ENCODE results near the gene MAP3K6. TPM values are rescaled to one million over a fixed set of nuclear protein-coding genes. Genes with fewer than 3 reads are reported as not detected.

The MAP3K6 gene
- total and polyA plus RNA-seq, 9 donors: 5.1 to 45.9 (median 16.6) TPM

DNA sequence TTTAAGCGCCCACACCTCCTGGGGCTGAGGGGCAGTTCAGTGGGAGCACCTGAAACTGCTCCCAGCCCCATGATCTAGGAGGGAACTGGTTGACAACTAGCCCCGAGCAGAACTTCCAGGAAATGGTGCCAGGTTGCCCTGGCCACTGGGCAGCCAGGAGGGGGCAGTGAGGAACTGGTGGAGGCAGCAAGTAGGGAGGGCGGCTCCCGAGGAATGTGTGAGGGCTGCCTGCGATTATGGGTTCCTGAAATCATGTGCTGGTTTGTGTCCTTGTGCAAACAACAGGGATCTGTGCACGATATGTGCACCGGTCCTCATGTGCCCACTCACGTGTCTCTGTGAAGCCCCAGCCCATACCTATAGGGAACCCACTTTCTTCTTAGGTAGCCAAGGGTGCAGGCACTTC is 35.6 kb upstream of the MAP3K6 start:
- DNase-seq: peak; percentile 71 to 82 (median 72)
- intact Hi-C loops (cut with DNase I): loop anchor here (5.0 to 10.0 kb wide), 2 partner anchors 205 to 262 kb away; no protein-coding TSS in a partner anchor
- no peaks in the 10 kb centered on the region for H3K36me3 ChIP-seq
- TF ChIP-seq, protein P1, sequence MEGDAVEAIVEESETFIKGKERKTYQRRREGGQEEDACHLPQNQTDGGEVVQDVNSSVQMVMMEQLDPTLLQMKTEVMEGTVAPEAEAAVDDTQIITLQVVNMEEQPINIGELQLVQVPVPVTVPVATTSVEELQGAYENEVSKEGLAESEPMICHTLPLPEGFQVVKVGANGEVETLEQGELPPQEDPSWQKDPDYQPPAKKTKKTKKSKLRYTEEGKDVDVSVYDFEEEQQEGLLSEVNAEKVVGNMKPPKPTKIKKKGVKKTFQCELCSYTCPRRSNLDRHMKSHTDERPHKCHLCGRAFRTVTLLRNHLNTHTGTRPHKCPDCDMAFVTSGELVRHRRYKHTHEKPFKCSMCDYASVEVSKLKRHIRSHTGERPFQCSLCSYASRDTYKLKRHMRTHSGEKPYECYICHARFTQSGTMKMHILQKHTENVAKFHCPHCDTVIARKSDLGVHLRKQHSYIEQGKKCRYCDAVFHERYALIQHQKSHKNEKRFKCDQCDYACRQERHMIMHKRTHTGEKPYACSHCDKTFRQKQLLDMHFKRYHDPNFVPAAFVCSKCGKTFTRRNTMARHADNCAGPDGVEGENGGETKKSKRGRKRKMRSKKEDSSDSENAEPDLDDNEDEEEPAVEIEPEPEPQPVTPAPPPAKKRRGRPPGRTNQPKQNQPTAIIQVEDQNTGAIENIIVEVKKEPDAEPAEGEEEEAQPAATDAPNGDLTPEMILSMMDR (IDR thresholded peaks at IDR 0.05): peak in 2 of 3 donors; percentile 37 to 48
- no peak for TF ChIP-seq POLR2A (IDR thresholded peaks at IDR 0.05)
- peaks cover 6% of the 10 kb centered on the region for H3K4me1 ChIP-seq (ENCODE audit: insufficient read depth)
- H3K4me3 ChIP-seq: no peak overlapping the region
- no peaks in the 10 kb centered on the region for H3K27me3 ChIP-seq
- WGBS, 3 donors: 22 to 26% (median 25%) methylated on average over 8 of the region's 8 CpGs
- H3K27ac ChIP-seq: peak overlapping the region in 1 of 2 donors; percentile 55
- H3K9me3 ChIP-seq: no peaks in the 10 kb centered on the region

DNA sequence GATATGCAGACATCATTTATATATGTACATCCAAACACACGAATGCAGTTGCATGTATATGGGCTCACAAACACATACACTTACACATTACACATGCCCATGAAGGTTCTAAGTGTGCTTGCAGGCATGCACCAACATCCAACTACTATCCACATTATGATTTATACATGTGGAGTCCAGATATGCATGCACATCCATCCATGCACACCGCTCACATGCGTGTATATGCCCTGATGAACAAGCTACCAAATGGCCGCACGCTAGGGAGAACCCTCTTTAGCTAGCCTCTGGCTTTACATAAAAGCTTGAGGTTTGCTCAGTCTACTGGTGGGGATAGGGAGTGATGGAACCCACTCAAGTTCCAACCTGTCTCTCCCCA is 34.2 kb upstream of the MAP3K6 start:
- H3K9me3 ChIP-seq: no peaks in the 10 kb centered on the region
- no peak overlapping the region for H3K27ac ChIP-seq
- H3K4me1 ChIP-seq (ENCODE audit: insufficient read depth): peaks cover 6% of the 10 kb centered on the region
- 67 to 82% (median 80%) methylated on average over 5 of the region's 5 CpGs for WGBS, 3 donors
- intact Hi-C loops (cut with DNase I): loop anchor here (5.0 to 10.0 kb wide), 2 partner anchors 206 to 264 kb away; no protein-coding TSS in a partner anchor
- H3K36me3 ChIP-seq: no peaks in the 10 kb centered on the region
- H3K27me3 ChIP-seq: no peaks in the 10 kb centered on the region
- DNase-seq: no peak
- TF ChIP-seq EP300 (IDR thresholded peaks at IDR 0.05) (no peak), POLR2A (IDR thresholded peaks at IDR 0.05) (no peak)
- TF ChIP-seq, protein P1 (IDR thresholded peaks at IDR 0.05): no peak
- no peak overlapping the region for H3K4me3 ChIP-seq

DNA sequence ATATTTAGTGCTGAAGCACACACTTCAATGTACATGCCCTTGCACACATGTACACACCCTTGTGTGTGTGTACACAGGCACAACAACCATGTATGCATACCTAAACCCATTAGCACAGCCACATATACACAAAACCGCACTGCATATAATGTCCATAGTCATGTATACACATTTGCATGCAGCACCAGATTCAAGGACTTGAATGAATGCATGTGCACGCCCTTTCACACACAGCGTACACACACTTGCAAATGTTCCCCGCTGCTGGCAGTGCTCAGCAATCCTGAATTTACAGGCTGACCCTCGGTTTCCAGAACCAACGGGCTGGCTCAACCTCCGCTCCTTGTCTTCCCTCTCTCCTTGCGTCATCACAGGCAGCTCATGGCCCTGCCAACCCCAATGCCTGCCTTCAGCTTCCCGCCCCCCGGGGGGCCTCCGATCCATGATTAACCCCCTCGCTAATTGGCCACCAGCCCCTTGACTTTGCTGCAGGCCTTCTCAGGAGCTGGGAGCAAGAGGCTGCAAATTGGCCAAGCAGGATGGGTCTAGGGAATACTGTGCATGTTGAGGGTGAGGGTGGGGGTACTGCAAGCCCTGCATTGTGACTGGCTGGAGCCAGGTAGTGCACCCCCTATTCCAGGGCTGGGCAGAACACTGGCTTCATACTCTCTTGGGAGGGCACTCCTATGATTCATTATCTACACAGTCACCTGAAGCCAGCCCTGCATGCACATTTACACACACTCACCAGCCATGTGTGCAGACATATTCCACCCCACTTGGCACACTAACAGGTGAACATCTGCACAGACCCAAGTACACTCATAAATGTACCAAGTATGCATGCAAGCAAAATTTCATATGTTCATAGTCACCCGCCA is 33.6 kb upstream of the MAP3K6 start:
- Histone ChIP-seq H3K27me3 (no peaks in the 10 kb centered on the region), H3K36me3 (no peaks in the 10 kb centered on the region), H3K9me3 (no peaks in the 10 kb centered on the region), H3K4me3 (no peak overlapping the region), H3K4me1 (ENCODE audit: insufficient read depth) (peaks cover 6% of the 10 kb centered on the region), H3K27ac (no peak overlapping the region)
- 23 to 30% (median 27%) methylated on average over 13 of the region's 13 CpGs for WGBS, 3 donors
- TF ChIP-seq, protein P1 (IDR thresholded peaks at IDR 0.05): no peak
- TF ChIP-seq EP300 (IDR thresholded peaks at IDR 0.05) (no peak), POLR2A (IDR thresholded peaks at IDR 0.05) (no peak)
- peak in 1 of 5 donors; percentile 59 for DNase-seq
- intact Hi-C loops (cut with DNase I): loop anchor here (5.0 to 10.0 kb wide), 2 partner anchors 207 to 264 kb away; no protein-coding TSS in a partner anchor

DNA sequence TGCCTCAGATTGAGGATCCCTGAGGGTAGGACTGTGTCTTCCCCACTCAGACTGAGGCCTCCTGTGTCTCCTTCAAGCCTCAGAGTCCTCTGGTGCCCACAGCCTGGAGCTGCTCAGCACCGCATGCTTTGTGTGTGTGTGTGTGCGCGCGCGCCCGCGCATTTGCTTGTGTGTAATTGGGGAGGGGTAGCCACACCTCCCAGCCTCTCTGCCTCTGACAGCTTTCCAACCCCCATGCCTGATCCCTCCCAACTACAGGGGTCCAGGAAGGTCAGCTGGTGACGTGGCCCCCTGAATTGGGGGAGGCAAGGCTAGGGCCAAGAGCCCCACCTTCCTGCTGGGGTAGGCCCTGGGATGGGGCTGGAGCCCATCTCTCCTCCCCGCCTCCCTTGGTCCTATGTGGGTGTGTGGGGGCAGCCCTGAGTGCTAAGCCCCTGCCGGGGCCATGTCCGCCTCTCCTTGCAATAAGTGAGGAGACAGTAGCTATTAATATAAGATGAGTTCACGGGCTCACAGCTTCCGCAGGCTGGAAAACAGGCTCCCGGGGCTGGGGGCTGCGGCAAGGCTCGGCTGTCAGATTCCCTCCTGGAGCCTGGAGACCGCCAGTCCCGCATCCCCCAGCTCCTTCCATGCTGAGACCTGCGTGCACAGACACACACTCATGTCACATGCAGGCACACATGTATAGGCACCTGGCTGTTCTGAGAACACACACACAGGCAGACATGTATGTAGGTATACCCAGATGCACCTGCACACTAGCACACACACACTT is 32.7 kb upstream of the MAP3K6 start:
- H3K36me3 ChIP-seq: no peaks in the 10 kb centered on the region
- no peak overlapping the region for H3K27ac ChIP-seq
- H3K4me1 ChIP-seq (ENCODE audit: insufficient read depth): peaks cover 6% of the 10 kb centered on the region
- no peaks in the 10 kb centered on the region for H3K27me3 ChIP-seq
- TF ChIP-seq EP300 (IDR thresholded peaks at IDR 0.05): no peak
- TF ChIP-seq, protein P1 (IDR thresholded peaks at IDR 0.05): no peak
- TF ChIP-seq POLR2A (IDR thresholded peaks at IDR 0.05): no peak
- no peak overlapping the region for H3K4me3 ChIP-seq
- H3K9me3 ChIP-seq: no peaks in the 10 kb centered on the region
- DNase-seq: peak in 1 of 5 donors; percentile 54
- intact Hi-C loops (cut with DNase I): loop anchor here (2.0 to 10.0 kb wide), 5 partner anchors 42 to 295 kb away; no protein-coding TSS in a partner anchor
- WGBS, 3 donors: 3 to 14% (median 11%) methylated on average over 19 of the region's 19 CpGs

All from ovary (tissue), 9 donors.